ENCODE results near the gene TTC7B.

- no peak for TF ChIP-seq POLR2A (IDR thresholded peaks at IDR 0.05)
- no peak for TF ChIP-seq CTCF (IDR thresholded peaks at IDR 0.05)
Measured at GRCh38 chr14:90556666-90557450, 259.4 kb downstream of the TTC7B start.
